H1 (cell line): ENCODE measurements around the gene RAD51D. TPM values are rescaled to one million over a fixed set of nuclear protein-coding genes. Genes with fewer than 3 reads are reported as not detected.

Experiments used
- KDM1A ChIP-seq: fragments of 200-600, 300-600 bp; sonication (generic); IDR thresholded peaks from 2 replicates; pipeline ENCODE4 v1.7.1; 2016; ENCODE audit warnings: mild to moderate bottlenecking, low read length, borderline replicate concordance
- PHF8 ChIP-seq: fragments of 200-600 bp; sonication (generic); conservative IDR thresholded peaks from 2 replicates; pipeline ENCODE4 v1.7.1; 2012; ENCODE audit warnings: low read depth, mild to moderate bottlenecking, inconsistent platforms, low read length, moderate library complexity
- YY1 ChIP-seq: IDR thresholded peaks from 2 replicates; pipeline ENCODE4 v1.6.1; 2011; ENCODE audit warnings: low read depth, mild to moderate bottlenecking, low read length
- polyA plus RNA-seq, 7 experiments: library from polyadenylated mRNA; depleted of rRNA in 3 of 7; stranded (reverse) in 5 of 7; unstranded in 2 of 7; fragments of >200 nt in 5 of 7; fragments of 200-250 nt in 2 of 7; gene quantifications; 1 replicate in 5 of 7; 2 replicates in 1 of 7; 4 replicates in 1 of 7; pipeline versions ENCODE4 v1.2.1 to v1.2.3, GENCODE V29; 2011 to 2013; ENCODE audit warnings: missing spikeins in 2 of 7, mixed read lengths in 2 of 7
- total RNA-seq: library from RNA; stranded (reverse); fragmentation: NEBNext Ultra II Directional; extraction: Animal tissue kit (Norgen Biotek cat#: 25700); gene quantifications from 2 replicates; pipeline ENCODE4 v1.2.1, GENCODE V29; 2021

RAD51D gene
- total and polyA plus RNA-seq, 2 of the 8 experiments (the other 6 are each of a cell fraction or from before 2014, with no cell fraction given), result 10.2 to 12.9 TPM

GRCh38 chr17:35141681-35142466 is 22.2 kb upstream of the RAD51D start, which contains the start of gene NLE1 (continued):
- peak; percentile 89 for TF ChIP-seq PHF8
- no peak for TF ChIP-seq KDM1A
- peak; percentile 89 for TF ChIP-seq YY1
